Smooth muscle cell (in vitro differentiated cells): Measurements from ENCODE around the gene CNOT8. TPM values are rescaled to one million over a fixed set of nuclear protein-coding genes. Genes with fewer than 3 reads are reported as not detected.

Experiments used
- DNase-seq: peaks from one replicate; lab custom pipeline; 2025; ENCODE audit not compliant: unreplicated experiment; lab: John Stamatoyannopoulos, UW
- H2AFZ ChIP-seq: fragments of 200-600 bp; sonication (generic); 2 replicates; pipeline ENCODE4 v1.6.0; 2016; ENCODE audit warnings: antibody characterized with exemption, low read depth, mild to moderate bottlenecking
- H3F3A ChIP-seq: fragments of 200-600 bp; sonication (generic); 2 replicates; pipeline ENCODE4 v1.6.0; 2017; ENCODE audit warnings: antibody characterized with exemption, low read depth
- H3K27ac ChIP-seq: fragments of 200-600 bp; sonication (generic); 2 replicates; pipeline ENCODE4 v1.5.1; 2016; ENCODE audit warnings: low read depth, mild to moderate bottlenecking
- H3K27me3 ChIP-seq: fragments of 200-600 bp; sonication (generic); 2 replicates; pipeline ENCODE4 v1.6.1; 2016; ENCODE audit warnings: low read depth, mild to moderate bottlenecking
- H3K36me3 ChIP-seq: fragments of 200-600 bp; sonication (generic); 2 replicates; pipeline ENCODE4 v1.5.1; 2016; ENCODE audit warnings: low read depth
- H3K4me1 ChIP-seq: fragments of 200-600 bp; sonication (generic); 2 replicates; pipeline ENCODE4 v1.5.1; 2016; ENCODE audit warnings: low read depth
- H3K4me2 ChIP-seq: fragments of 200-600 bp; sonication (generic); 2 replicates; pipeline ENCODE4 v1.6.0; 2016; ENCODE audit warnings: mild to moderate bottlenecking
- H3K4me3 ChIP-seq: fragments of 200-600 bp; sonication (generic); 2 replicates; pipeline ENCODE4 v1.5.1; 2016; ENCODE audit warnings: mild to moderate bottlenecking
- H3K79me2 ChIP-seq: fragments of 200-600 bp; sonication (generic); 2 replicates; pipeline ENCODE4 v1.6.0; 2016; ENCODE audit warnings: low read depth, mild to moderate bottlenecking
- H3K9ac ChIP-seq: fragments of 200-600 bp; sonication (generic); 2 replicates; pipeline ENCODE4 v1.6.0; 2016; ENCODE audit warnings: low read depth
- H3K9me3 ChIP-seq: fragments of 200-600 bp; sonication (generic); replicated peaks from 2 replicates; pipeline ENCODE4 v1.5.1; 2016; ENCODE audit warnings: low read depth
- H4K20me1 ChIP-seq: fragments of 200-600 bp; sonication (generic); 2 replicates; pipeline ENCODE4 v1.6.0; 2016; ENCODE audit warnings: low read depth
- WGBS: methylation state at CpG from one replicate; pipeline ENCODE4 v1.1.7; 2016; ENCODE audit warnings: low lambda C conversion rate; 5-methylcytosine and 5-hydroxymethylcytosine counted together
- polyA plus RNA-seq: library from polyadenylated mRNA; unstranded; fragments of >200 nt; fragmentation: Nextera tagmentation; extraction: Ambion mirVana; gene quantifications from 2 replicates; pipeline ENCODE4 v1.2.1, GENCODE V29; 2016
- total RNA-seq: library from RNA; depleted of rRNA; stranded (reverse); fragments of >200 nt; gene quantifications from 2 replicates; pipeline ENCODE4 v1.2.3, GENCODE V29; 2014
- TF ChIP-seq, protein P1 (sequence below): fragments of 200-600 bp; sonication (generic); IDR thresholded peaks from 2 replicates; pipeline ENCODE4 v1.5.1; 2017; ENCODE audit warnings: borderline replicate concordance, mild to moderate bottlenecking, antibody characterized with exemption; ENCODE audit not compliant: insufficient read depth, poor library complexity, severe bottlenecking

Gene CNOT8
- total and polyA plus RNA-seq, 2 experiments from 2014 or later: 54.9 to 76.4 TPM

DNA sequence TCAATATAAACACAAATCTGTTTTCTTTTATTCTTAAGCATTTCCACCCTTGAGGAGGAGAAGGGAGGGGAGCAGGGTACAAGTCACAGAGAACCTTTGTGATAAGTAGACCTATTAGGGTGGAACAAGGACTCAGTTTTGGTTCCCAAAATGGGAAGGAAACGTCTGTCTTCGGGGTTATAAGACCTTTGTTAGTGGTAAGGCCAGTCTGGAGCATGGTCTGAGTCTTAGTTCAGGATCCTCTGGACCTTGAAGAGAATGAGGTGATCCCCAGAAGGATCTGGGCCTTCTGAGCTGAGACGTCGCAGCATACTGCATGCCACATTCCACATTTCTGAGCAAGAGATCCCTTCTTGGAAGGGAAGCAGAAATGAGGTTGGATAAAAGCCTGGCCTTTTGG, 45.3 kb upstream of the CNOT8 start:
- Histone ChIP-seq H3K9me3 (no peaks in the 10 kb centered on the region), H3K27ac (no peak overlapping the region), H3K36me3 (peaks cover 7% of the 10 kb centered on the region), H3F3A (no peaks in the 10 kb centered on the region), H4K20me1 (peaks cover 4% of the 10 kb centered on the region), H3K4me3 (no peak overlapping the region), H3K4me1 (no peaks in the 10 kb centered on the region), H3K4me2 (no peak overlapping the region), H3K79me2 (no peaks in the 10 kb centered on the region), H3K9ac (no peak overlapping the region), H2AFZ (no peak overlapping the region), H3K27me3 (no peaks in the 10 kb centered on the region)
- TF ChIP-seq, protein P1, sequence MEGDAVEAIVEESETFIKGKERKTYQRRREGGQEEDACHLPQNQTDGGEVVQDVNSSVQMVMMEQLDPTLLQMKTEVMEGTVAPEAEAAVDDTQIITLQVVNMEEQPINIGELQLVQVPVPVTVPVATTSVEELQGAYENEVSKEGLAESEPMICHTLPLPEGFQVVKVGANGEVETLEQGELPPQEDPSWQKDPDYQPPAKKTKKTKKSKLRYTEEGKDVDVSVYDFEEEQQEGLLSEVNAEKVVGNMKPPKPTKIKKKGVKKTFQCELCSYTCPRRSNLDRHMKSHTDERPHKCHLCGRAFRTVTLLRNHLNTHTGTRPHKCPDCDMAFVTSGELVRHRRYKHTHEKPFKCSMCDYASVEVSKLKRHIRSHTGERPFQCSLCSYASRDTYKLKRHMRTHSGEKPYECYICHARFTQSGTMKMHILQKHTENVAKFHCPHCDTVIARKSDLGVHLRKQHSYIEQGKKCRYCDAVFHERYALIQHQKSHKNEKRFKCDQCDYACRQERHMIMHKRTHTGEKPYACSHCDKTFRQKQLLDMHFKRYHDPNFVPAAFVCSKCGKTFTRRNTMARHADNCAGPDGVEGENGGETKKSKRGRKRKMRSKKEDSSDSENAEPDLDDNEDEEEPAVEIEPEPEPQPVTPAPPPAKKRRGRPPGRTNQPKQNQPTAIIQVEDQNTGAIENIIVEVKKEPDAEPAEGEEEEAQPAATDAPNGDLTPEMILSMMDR: no peak
- WGBS: 94% methylated on average over 4 of the region's 4 CpGs
- DNase-seq: no peak

DNA sequence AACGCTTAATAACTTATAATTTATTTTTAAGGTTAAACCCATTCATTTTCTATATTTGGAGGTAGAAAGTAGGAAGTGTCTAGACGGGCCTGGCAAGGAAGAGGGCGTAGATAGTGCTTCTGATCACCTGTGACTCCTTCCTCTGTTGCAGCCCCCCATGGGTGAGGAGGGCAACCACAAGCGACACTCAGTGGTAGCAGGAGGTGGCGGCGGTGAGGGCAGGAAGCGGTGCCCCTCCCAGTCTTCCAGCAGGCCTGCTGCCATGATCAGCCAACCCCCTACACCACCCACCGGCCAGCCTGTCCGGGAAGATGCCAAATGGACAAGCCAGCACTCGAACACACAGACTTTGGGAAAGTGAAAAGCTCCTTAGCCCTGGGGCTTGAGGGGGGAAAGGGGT, 44.7 kb upstream of the CNOT8 start:
- Histone ChIP-seq H3K27me3 (no peaks in the 10 kb centered on the region), H3F3A (no peaks in the 10 kb centered on the region), H3K4me2 (no peak overlapping the region), H3K9ac (no peak overlapping the region), H3K36me3 (peaks cover 7% of the 10 kb centered on the region), H3K4me3 (no peak overlapping the region), H3K79me2 (no peaks in the 10 kb centered on the region), H3K4me1 (peaks cover 3% of the 10 kb centered on the region), H3K27ac (no peak overlapping the region), H4K20me1 (peaks cover 4% of the 10 kb centered on the region), H2AFZ (no peak overlapping the region), H3K9me3 (no peaks in the 10 kb centered on the region)
- WGBS: 96% methylated on average over 10 of the region's 10 CpGs
- no peak for DNase-seq
- TF ChIP-seq, protein P1: no peak

GRCh38 chr5:154815025-154815424, 43.4 kb upstream of the CNOT8 start:
- H3K36me3 ChIP-seq: peaks cover 7% of the 10 kb centered on the region
- H3K27me3 ChIP-seq: no peaks in the 10 kb centered on the region
- H3K27ac ChIP-seq: no peak overlapping the region
- peaks cover 4% of the 10 kb centered on the region for H4K20me1 ChIP-seq
- H3K4me2 ChIP-seq: no peak overlapping the region
- DNase-seq: no peak
- no peak overlapping the region for H3K9ac ChIP-seq
- H3K9me3 ChIP-seq: no peaks in the 10 kb centered on the region
- H3K4me1 ChIP-seq: peaks cover 9% of the 10 kb centered on the region
- H3K4me3 ChIP-seq: no peak overlapping the region
- H3K79me2 ChIP-seq: no peaks in the 10 kb centered on the region
- WGBS: 93% methylated on average over 11 of the region's 11 CpGs
- TF ChIP-seq, protein P1: no peak
- H3F3A ChIP-seq: no peaks in the 10 kb centered on the region
- H2AFZ ChIP-seq: no peak overlapping the region

DNA sequence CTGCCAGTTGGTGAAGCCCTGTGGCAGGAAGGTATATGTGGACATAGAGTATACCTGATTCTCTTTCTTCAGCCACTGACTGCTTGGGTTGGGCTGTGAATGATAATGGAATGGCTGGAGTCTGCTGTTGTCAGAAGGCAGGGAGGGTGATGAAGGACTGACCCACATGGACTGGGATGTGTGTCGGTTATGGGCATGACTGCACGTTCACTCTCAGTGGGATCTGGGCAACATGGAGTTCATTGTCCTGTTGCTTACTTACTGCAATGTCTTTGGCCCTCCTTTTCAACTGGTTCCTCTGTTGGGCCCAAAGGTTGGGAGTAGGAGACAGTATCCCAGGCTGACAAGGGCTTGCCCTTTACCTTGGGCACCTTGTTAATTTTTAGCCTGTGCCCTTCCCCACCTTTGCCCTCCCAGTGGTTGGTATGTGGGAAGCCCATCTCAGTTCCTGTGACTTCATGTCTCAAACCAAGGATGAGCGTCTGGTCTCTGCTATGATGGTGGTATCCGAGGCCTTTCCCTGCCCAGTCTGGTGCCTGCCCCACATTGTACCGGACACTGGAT, 42.7 kb upstream of the CNOT8 start:
- no peaks in the 10 kb centered on the region for H3K27me3 ChIP-seq
- peaks cover 7% of the 10 kb centered on the region for H3K36me3 ChIP-seq
- no peak overlapping the region for H3K4me2 ChIP-seq
- no peak overlapping the region for H2AFZ ChIP-seq
- no peak overlapping the region for H3K9ac ChIP-seq
- peaks cover 9% of the 10 kb centered on the region for H3K4me1 ChIP-seq
- H3K27ac ChIP-seq: no peak overlapping the region
- H4K20me1 ChIP-seq: peaks cover 4% of the 10 kb centered on the region
- no peaks in the 10 kb centered on the region for H3K9me3 ChIP-seq
- WGBS: 92% methylated on average over 5 of the region's 5 CpGs
- H3F3A ChIP-seq: no peaks in the 10 kb centered on the region
- H3K4me3 ChIP-seq: no peak overlapping the region
- TF ChIP-seq, protein P1: no peak
- DNase-seq: no peak
- H3K79me2 ChIP-seq: no peaks in the 10 kb centered on the region
